PFSK-1 (cell line): Measurements from ENCODE around the gene B3GNT9.

ENCODE experiments used
- FOXP2 ChIP-seq: optimal IDR thresholded peaks from 2 replicates; pipeline ENCODE3; 2011; ENCODE audit warnings: borderline replicate concordance, control low read depth, inconsistent platforms; ENCODE audit not compliant: insufficient read depth; ENCODE audit errors: extremely low read length, extremely low read depth
- POLR2AphosphoS5 ChIP-seq: IDR thresholded peaks from 2 replicates; pipeline ENCODE4 v1.6.1; 2012; ENCODE audit warnings: low read depth, mild to moderate bottlenecking, control low read depth, low read length, moderate library complexity
- SIN3A ChIP-seq: IDR thresholded peaks from 2 replicates; pipeline ENCODE4 v1.6.1; 2012; ENCODE audit warnings: mild to moderate bottlenecking, low read length, moderate library complexity, borderline replicate concordance; ENCODE audit not compliant: insufficient read depth
- TAF1 ChIP-seq: IDR thresholded peaks from 2 replicates; pipeline ENCODE4 v1.6.1; 2012; ENCODE audit warnings: low read length, control low read depth, borderline replicate concordance; ENCODE audit not compliant: insufficient read depth
- TF ChIP-seq, protein P1 (sequence below), 2 experiments: IDR thresholded peaks; 2 replicates each; pipeline versions ENCODE4 v1.6.1 to v1.8.0; 2011 to 2012; ENCODE audit warnings: low read depth in 2 of 2, low read length in 2 of 2, control low read depth in 1 of 2, inconsistent platforms in 1 of 2, mild to moderate bottlenecking in 1 of 2, moderate library complexity in 1 of 2; ENCODE audit not compliant: insufficient read depth in 1 of 2

B3GNT9 gene

GRCh38 chr16:67163999-67164558, 13.3 kb upstream of the B3GNT9 start:
- TF ChIP-seq SIN3A (no peak), FOXP2 (no peak), POLR2AphosphoS5 (no peak), TAF1 (no peak)
- TF ChIP-seq, protein P1, sequence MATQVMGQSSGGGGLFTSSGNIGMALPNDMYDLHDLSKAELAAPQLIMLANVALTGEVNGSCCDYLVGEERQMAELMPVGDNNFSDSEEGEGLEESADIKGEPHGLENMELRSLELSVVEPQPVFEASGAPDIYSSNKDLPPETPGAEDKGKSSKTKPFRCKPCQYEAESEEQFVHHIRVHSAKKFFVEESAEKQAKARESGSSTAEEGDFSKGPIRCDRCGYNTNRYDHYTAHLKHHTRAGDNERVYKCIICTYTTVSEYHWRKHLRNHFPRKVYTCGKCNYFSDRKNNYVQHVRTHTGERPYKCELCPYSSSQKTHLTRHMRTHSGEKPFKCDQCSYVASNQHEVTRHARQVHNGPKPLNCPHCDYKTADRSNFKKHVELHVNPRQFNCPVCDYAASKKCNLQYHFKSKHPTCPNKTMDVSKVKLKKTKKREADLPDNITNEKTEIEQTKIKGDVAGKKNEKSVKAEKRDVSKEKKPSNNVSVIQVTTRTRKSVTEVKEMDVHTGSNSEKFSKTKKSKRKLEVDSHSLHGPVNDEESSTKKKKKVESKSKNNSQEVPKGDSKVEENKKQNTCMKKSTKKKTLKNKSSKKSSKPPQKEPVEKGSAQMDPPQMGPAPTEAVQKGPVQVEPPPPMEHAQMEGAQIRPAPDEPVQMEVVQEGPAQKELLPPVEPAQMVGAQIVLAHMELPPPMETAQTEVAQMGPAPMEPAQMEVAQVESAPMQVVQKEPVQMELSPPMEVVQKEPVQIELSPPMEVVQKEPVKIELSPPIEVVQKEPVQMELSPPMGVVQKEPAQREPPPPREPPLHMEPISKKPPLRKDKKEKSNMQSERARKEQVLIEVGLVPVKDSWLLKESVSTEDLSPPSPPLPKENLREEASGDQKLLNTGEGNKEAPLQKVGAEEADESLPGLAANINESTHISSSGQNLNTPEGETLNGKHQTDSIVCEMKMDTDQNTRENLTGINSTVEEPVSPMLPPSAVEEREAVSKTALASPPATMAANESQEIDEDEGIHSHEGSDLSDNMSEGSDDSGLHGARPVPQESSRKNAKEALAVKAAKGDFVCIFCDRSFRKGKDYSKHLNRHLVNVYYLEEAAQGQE (IDR thresholded peaks at IDR 0.05; ENCODE audit: insufficient read depth in 1 of 2, low read depth in 2 of 2, low read length in 2 of 2), result no peak

DNA sequence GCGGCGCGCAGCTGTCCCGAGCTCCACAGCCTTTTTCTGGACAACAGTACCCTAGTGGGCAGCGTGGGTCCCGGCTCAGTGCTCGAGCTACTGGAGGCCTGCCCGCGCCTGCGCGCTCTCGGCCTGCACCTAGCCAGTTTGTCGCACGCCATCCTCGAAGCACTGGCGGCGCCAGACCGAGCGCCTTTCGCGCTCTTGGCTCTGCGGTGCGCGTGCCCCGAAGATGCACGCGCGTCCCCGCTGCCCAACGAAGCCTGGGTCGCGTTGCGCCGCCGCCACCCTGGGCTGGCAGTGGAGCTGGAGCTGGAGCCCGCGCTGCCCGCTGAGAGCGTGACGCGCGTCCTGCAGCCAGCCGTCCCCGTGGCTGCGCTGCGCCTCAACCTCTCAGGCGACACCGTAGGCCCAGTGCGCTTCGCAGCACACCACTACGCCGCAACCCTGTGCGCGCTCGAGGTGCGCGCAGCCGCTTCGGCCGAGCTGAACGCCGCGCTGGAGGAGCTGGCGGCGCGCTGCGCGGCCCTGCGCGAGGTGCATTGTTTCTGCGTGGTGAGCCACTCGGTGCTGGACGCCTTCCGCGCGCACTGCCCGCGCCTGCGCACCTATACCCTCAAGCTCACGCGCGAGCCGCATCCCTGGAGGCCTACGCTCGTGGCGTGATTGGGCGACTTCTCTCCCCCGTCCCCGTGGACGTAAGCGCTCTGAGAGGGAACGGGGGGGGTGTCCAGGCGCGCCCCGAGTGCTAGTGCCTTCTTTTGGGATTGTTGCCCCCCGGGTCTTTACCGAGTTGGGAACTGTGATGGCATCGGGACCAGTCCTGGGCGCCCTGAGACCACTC, 12.6 kb upstream of the B3GNT9 start:
- no peak for TF ChIP-seq TAF1
- TF ChIP-seq FOXP2, result no peak
- no peak for TF ChIP-seq POLR2AphosphoS5
- no peak for TF ChIP-seq SIN3A
- TF ChIP-seq, protein P1 (IDR thresholded peaks at IDR 0.05; ENCODE audit: insufficient read depth in 1 of 2, low read depth in 2 of 2, low read length in 2 of 2), result no peak

- TF ChIP-seq, protein P1 (IDR thresholded peaks at IDR 0.05; ENCODE audit: insufficient read depth in 1 of 2, low read depth in 2 of 2, low read length in 2 of 2), result no peak
- TF ChIP-seq FOXP2 (no peak), POLR2AphosphoS5 (no peak), TAF1 (no peak), SIN3A (no peak)
Observed at GRCh38 chr16:67162506-67163163, 11.8 kb upstream of the B3GNT9 start.

GRCh38 chr16:67161595-67162058, 10.8 kb upstream of the B3GNT9 start:
- TF ChIP-seq POLR2AphosphoS5 (no peak), FOXP2 (no peak), SIN3A (no peak), TAF1 (no peak)
- TF ChIP-seq, protein P1 (IDR thresholded peaks at IDR 0.05; ENCODE audit: insufficient read depth in 1 of 2, low read depth in 2 of 2, low read length in 2 of 2), result no peak
